Endothelial cell of umbilical vein (primary cell): ENCODE data around the gene PSMA6. TPM values are rescaled to one million over a fixed set of nuclear protein-coding genes. Genes with fewer than 3 reads are reported as not detected.

Experiments
- BruUV-seq: library from RNA; stranded (reverse); fragments of 400-500 nt; replicated peaks from 2 replicates; lab custom pipeline; 2021; lab: Mats Ljungman, UMichigan
- CTCF ChIA-PET: fragments of 300-600, 350-600 bp; sonication (Branson Sonifier 250); formaldehyde crosslinking; loops from one replicate; lab custom pipeline; 2021; ENCODE audit warnings: antibody characterized with exemption, inconsistent platforms; lab: Charles Lee
- POLR2A ChIA-PET: fragments of 300-600, 350-600 bp; sonication (Branson Sonifier 250); formaldehyde crosslinking; loops from one replicate; lab custom pipeline; 2021; ENCODE audit warnings: antibody characterized with exemption, inconsistent platforms; lab: Charles Lee
- DNase-seq: peaks from one replicate; pipeline ENCODE4 v3.0.0-alpha.2; 2011; ENCODE audit warnings: low read depth, low spot score
- FAIRE-seq: peaks from 2 replicates; lab custom pipeline; 2011; peaks lifted over from hg19 to GRCh38; lab: Jason Lieb, UNC
- H2AFZ ChIP-seq: 2 replicates; pipeline ENCODE4 v1.6.0; 2012; ENCODE audit warnings: low read depth, low read length, control low read depth, inconsistent platforms
- H3K27ac ChIP-seq: 2 replicates; pipeline ENCODE4 v1.5.1; 2011; ENCODE audit warnings: low read depth, mild to moderate bottlenecking, control low read depth, low read length, moderate library complexity; ENCODE audit not compliant: insufficient read depth
- H3K27me3 ChIP-seq, 2 experiments: 2 replicates each; pipeline versions ENCODE4 v1.6.0 to v1.6.1; 2011; ENCODE audit warnings: low read length in 2 of 2, mixed read lengths in 1 of 2; ENCODE audit not compliant: control insufficient read depth in 2 of 2, insufficient read depth in 2 of 2
- H3K36me3 ChIP-seq, 2 experiments: 2 replicates in 1 of 2; 3 replicates in 1 of 2; pipeline ENCODE4 v1.5.1; 2011; ENCODE audit warnings: low read length in 2 of 2, mild to moderate bottlenecking in 1 of 2, moderate library complexity in 1 of 2; ENCODE audit not compliant: control insufficient read depth in 2 of 2, insufficient read depth in 2 of 2; ENCODE audit errors: extremely low read depth in 1 of 2
- H3K4me1 ChIP-seq: 3 replicates; pipeline ENCODE4 v1.5.1; 2011; ENCODE audit warnings: mild to moderate bottlenecking, low read length; ENCODE audit not compliant: control insufficient read depth, insufficient read depth; ENCODE audit errors: extremely low read depth
- H3K4me2 ChIP-seq: 2 replicates; pipeline ENCODE4 v1.6.1; 2011; ENCODE audit warnings: low read length, control low read depth, mixed read lengths; ENCODE audit not compliant: insufficient read depth
- H3K4me3 ChIP-seq, 3 experiments: fragments of 200-600 bp in 1 of 3; sonication (generic), shearing (Covaris generic) in 1 of 3; replicated peaks in 1 of 3; 2 replicates each; pipeline ENCODE4 v1.5.1; 2011 to 2016; ENCODE audit warnings: control low read depth in 3 of 3, low read length in 3 of 3, mild to moderate bottlenecking in 2 of 3, inconsistent platforms in 1 of 3, low read depth in 1 of 3, moderate library complexity in 1 of 3; ENCODE audit not compliant: insufficient read depth in 1 of 3
- H3K79me2 ChIP-seq: 2 replicates; pipeline ENCODE4 v1.6.0; 2012; ENCODE audit warnings: low read length, inconsistent platforms; ENCODE audit not compliant: control insufficient read depth, insufficient read depth
- H3K9ac ChIP-seq: replicated peaks from 2 replicates; pipeline ENCODE3; 2011; ENCODE audit warnings: low read length, control low read depth; ENCODE audit not compliant: insufficient read depth; ENCODE audit errors: extremely low read depth
- H3K9me1 ChIP-seq: replicated peaks from 3 replicates; pipeline ENCODE4 v1.6.0; 2011; ENCODE audit warnings: mild to moderate bottlenecking, low read length; ENCODE audit not compliant: control insufficient read depth, insufficient read depth; ENCODE audit errors: extremely low read depth
- H3K9me3 ChIP-seq: replicated peaks from 2 replicates; pipeline ENCODE4 v1.5.1; 2012; ENCODE audit warnings: low read length, inconsistent platforms; ENCODE audit not compliant: control insufficient read depth, insufficient read depth
- H4K20me1 ChIP-seq: replicated peaks from 2 replicates; pipeline ENCODE3; 2011; ENCODE audit warnings: mild to moderate bottlenecking, low read length; ENCODE audit not compliant: control insufficient read depth, insufficient read depth; ENCODE audit errors: extremely low read depth
- CTCF ChIP-seq, 2 donors: IDR thresholded peaks; 1 replicate in 1 of 2; 2 replicates in 1 of 2; pipeline ENCODE4 v1.5.1; 2011; ENCODE audit warnings: low read length in 2 of 2, mild to moderate bottlenecking in 2 of 2, moderate library complexity in 2 of 2, control low read depth in 1 of 2, inconsistent platforms in 1 of 2, low read depth in 1 of 2; ENCODE audit not compliant: insufficient read depth in 1 of 2; ENCODE audit errors: extremely low read depth in 1 of 2
- EZH2 ChIP-seq: IDR thresholded peaks from 2 replicates; pipeline ENCODE4 v1.6.1; 2012; ENCODE audit warnings: borderline replicate concordance, low read depth, mild to moderate bottlenecking, moderate library complexity, low read length, inconsistent platforms; ENCODE audit not compliant: severe bottlenecking
- FOS ChIP-seq: IDR thresholded peaks from 2 replicates; pipeline ENCODE4 v1.6.1; 2011; ENCODE audit warnings: mild to moderate bottlenecking, low read length, moderate library complexity, borderline replicate concordance; ENCODE audit not compliant: insufficient read depth
- GATA2 ChIP-seq: IDR thresholded peaks from 2 replicates; pipeline ENCODE4 v1.7.0; 2011; ENCODE audit warnings: low read depth, mild to moderate bottlenecking, moderate library complexity, mixed read lengths, low read length; ENCODE audit not compliant: insufficient read length, insufficient read depth
- JUN ChIP-seq: IDR thresholded peaks from 2 replicates; pipeline ENCODE4 v1.6.1; 2011; ENCODE audit warnings: borderline replicate concordance, low read depth; ENCODE audit not compliant: insufficient read length, insufficient read depth
- MYC ChIP-seq: IDR thresholded peaks from one replicate; pipeline ENCODE4 v1.6.1; 2011; ENCODE audit warnings: mild to moderate bottlenecking, low read depth, low read length
- POLR2A ChIP-seq: IDR thresholded peaks from 2 replicates; pipeline ENCODE4 v1.6.1; 2012; ENCODE audit warnings: low read depth, mild to moderate bottlenecking, control low read depth, low read length
- POLR2AphosphoS5 ChIP-seq: IDR thresholded peaks from 2 replicates; pipeline ENCODE4 v1.6.1; 2012; ENCODE audit warnings: low read depth, mild to moderate bottlenecking, control low read depth, low read length, moderate library complexity; ENCODE audit not compliant: insufficient read depth
- dilution Hi-C: fragments of 300-500 bp; cut with MboI; formaldehyde crosslinking; loops from one replicate; pipeline ENCODE4 v1.15.0; 2019; ENCODE audit warnings: low sequenced_read_pairs; ENCODE audit not compliant: extremely low pct_ligation_motif_present
- intact Hi-C: fragments of 100-400 bp; cut with micrococcal nuclease; formaldehyde crosslinking; loops from one replicate; pipeline ENCODE4 v1.10.0; 2022
- polyA plus RNA-seq, 4 experiments: library from polyadenylated mRNA; depleted of rRNA in 3 of 4; stranded (reverse) in 3 of 4; unstranded in 1 of 4; fragments of >200 nt; gene quantifications; 2 replicates each; pipeline versions ENCODE4 v1.2.1 to v1.2.3, GENCODE V29; 2011 to 2012; ENCODE audit warnings: missing spikeins in 1 of 4
- total RNA-seq: library from RNA; stranded (reverse); gene quantifications from 2 replicates; pipeline ENCODE4 v1.2.3, GENCODE V29; 2021
- TF ChIP-seq, protein P1 (sequence below): IDR thresholded peaks from 2 replicates; pipeline ENCODE4 v1.6.1; 2011; ENCODE audit not compliant: insufficient read depth, insufficient read length

The PSMA6 gene
- total and polyA plus RNA-seq, 2 donors (not counting 3 experiments of a cell fraction or from before 2014, with no cell fraction given), result 170 to 197 TPM

GRCh38 chr14:35304812-35305462, 12.8 kb downstream of the PSMA6 start:
- DNase-seq, result no peak
- TF ChIP-seq JUN (no peak), MYC (no peak), EZH2 (no peak), CTCF (IDR thresholded peaks at IDR 0.05; ENCODE audit: extremely low read depth in 1 of 2, insufficient read depth in 1 of 2, low read depth in 1 of 2, low read length in 2 of 2) (no peak), POLR2A (no peak), FOS (no peak), GATA2 (no peak), POLR2AphosphoS5 (no peak)
- TF ChIP-seq, protein P1, sequence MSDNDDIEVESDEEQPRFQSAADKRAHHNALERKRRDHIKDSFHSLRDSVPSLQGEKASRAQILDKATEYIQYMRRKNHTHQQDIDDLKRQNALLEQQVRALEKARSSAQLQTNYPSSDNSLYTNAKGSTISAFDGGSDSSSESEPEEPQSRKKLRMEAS, result no peak
- peaks cover 75% of the 10 kb centered on the region for H3K79me2 ChIP-seq
- H3K27ac ChIP-seq, result no peak overlapping the region
- no peak overlapping the region for H2AFZ ChIP-seq
- intact Hi-C loops, result no loop called here
- H4K20me1 ChIP-seq, result peaks cover 5% of the 10 kb centered on the region
- no peaks in the 10 kb centered on the region for H3K27me3 ChIP-seq
- no TSS peak for BruUV-seq
- dilution Hi-C loops, result no loop called here
- no peaks in the 10 kb centered on the region for H3K9me3 ChIP-seq
- H3K4me1 ChIP-seq, result peaks cover under 1% of the 10 kb centered on the region
- H3K36me3 ChIP-seq, result peaks cover 0 to 2% of the 10 kb centered on the region in 2 experiments
- no peak overlapping the region for H3K4me2 ChIP-seq
- no peak for FAIRE-seq
- no peak overlapping the region for H3K9ac ChIP-seq
- no peaks in the 10 kb centered on the region for H3K9me1 ChIP-seq
- H3K4me3 ChIP-seq, result no peak overlapping the region
- ChIA-PET POLR2A (interaction anchor here (0.7 kb wide), 1 partner anchor 13 kb away, joined by 4 read pairs; no protein-coding TSS in a partner anchor), CTCF (interaction anchor here (0.9 to 2.0 kb wide), 3 partner anchors 8 to 99 kb away, joined by 3 to 7 read pairs (median 6); no protein-coding TSS in a partner anchor)
